Subcutaneous abdominal adipose tissue (tissue), 5 donors: ENCODE results near the gene FASTKD3.

Source experiments
- H3K27ac ChIP-seq: one replicate; pipeline ENCODE4 v1.7.0; 2013; ENCODE audit warnings: low read depth, mild to moderate bottlenecking, inconsistent platforms, low read length, moderate library complexity
- H3K27me3 ChIP-seq, 5 donors: one replicate each; pipeline ENCODE4 v1.7.0; 2013; ENCODE audit warnings: low read length in 5 of 5, inconsistent platforms in 1 of 5; ENCODE audit not compliant: control insufficient read depth in 5 of 5, insufficient read depth in 4 of 5
- H3K36me3 ChIP-seq, 5 donors: one replicate each; pipeline ENCODE4 v1.7.0; 2013; ENCODE audit warnings: low read length in 5 of 5; ENCODE audit not compliant: control insufficient read depth in 5 of 5, insufficient read depth in 5 of 5
- H3K4me1 ChIP-seq, 5 donors: one replicate each; pipeline ENCODE4 v1.7.0; 2013; ENCODE audit warnings: low read length in 5 of 5, mild to moderate bottlenecking in 3 of 5, moderate library complexity in 1 of 5; ENCODE audit not compliant: control insufficient read depth in 5 of 5, insufficient read depth in 5 of 5
- H3K4me3 ChIP-seq, 5 donors: one replicate each; pipeline ENCODE4 v1.7.0; 2013; ENCODE audit warnings: low read length in 5 of 5, low read depth in 1 of 5
- H3K9ac ChIP-seq, 5 donors: one replicate each; pipeline ENCODE4 v1.7.0; 2013; ENCODE audit warnings: low read length in 5 of 5, mild to moderate bottlenecking in 4 of 5, moderate library complexity in 3 of 5
- H3K9me3 ChIP-seq, 5 donors: one replicate each; pipeline ENCODE4 v1.7.0; 2013; ENCODE audit warnings: low read length in 5 of 5; ENCODE audit not compliant: control insufficient read depth in 5 of 5
- donor health status: healthy.
- donor health status: healthy.
- donor health status: healthy.
- donor health status: healthy.
- donor health status: healthy.

FASTKD3 gene

DNA sequence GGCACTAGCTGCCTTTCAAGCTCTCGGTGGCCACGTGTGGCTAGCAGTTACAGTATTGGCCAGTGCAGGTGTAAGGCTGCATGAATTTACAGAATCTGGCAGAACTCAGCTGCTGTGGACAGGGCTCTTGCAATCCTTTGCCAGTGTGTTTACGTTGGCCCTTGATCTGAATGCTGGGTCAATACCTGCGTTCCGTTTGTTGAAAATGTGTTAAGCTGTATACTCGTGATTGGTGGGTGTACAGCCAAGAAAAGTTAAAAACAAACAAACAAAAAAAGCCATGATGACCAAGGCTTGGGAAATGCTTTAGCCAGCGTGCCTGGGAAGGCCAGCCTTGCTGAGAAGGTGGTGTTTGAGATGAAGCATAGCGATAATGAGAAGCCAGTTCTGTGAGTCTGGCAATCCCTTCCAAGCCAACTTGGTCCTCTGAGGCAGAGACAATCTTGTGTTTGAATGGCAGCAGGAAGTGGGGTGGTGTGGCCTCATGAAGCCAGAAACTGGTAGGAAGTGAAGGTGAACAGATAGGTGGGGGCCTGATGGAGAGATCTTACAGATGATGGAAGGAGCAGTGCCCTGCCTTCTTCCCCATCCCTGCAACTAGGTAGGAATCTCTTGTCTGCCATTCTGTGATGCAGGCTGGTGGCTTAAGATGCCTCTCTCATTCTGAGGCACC, 17.1 kb downstream of the FASTKD3 start:
- peaks cover 0 to 22% (median 17%) of the 10 kb centered on the region in 5 donors for H3K4me1 ChIP-seq
- no peak overlapping the region for H3K4me3 ChIP-seq
- peaks cover 8 to 21% (median 10%) of the 10 kb centered on the region in 5 donors for H3K27me3 ChIP-seq
- no peak overlapping the region for H3K27ac ChIP-seq
- no peaks in the 10 kb centered on the region for H3K36me3 ChIP-seq
- H3K9ac ChIP-seq = no peak overlapping the region
- no peaks in the 10 kb centered on the region for H3K9me3 ChIP-seq

DNA sequence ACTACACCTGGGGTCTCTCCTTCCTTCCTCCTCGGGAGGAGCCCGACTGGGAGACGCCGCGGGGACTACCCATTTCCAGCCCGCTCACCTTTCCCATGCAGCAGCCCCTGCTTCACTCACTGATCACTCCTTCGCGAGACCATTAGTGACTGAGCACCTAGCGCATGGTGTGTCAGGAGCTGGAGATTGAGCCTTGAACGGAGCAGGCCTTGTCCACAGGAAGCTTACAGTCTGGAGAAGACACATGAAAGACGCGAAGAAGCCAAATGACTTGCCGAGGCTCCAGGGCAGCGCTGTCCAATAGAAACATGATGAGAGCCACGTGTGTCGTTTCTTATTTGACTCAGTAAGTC, 17.6 kb downstream of the FASTKD3 start:
- Histone ChIP-seq H3K4me3 (peak overlapping the region; percentile 24 to 69 (median 61)), H3K27me3 (peaks cover 8 to 21% (median 10%) of the 10 kb centered on the region in 5 donors), H3K4me1 (peaks cover 0 to 22% (median 17%) of the 10 kb centered on the region in 5 donors), H3K9me3 (no peaks in the 10 kb centered on the region), H3K27ac (no peak overlapping the region), H3K9ac (peak overlapping the region in 2 of 5 donors; percentile 50 to 61), H3K36me3 (no peaks in the 10 kb centered on the region)

DNA sequence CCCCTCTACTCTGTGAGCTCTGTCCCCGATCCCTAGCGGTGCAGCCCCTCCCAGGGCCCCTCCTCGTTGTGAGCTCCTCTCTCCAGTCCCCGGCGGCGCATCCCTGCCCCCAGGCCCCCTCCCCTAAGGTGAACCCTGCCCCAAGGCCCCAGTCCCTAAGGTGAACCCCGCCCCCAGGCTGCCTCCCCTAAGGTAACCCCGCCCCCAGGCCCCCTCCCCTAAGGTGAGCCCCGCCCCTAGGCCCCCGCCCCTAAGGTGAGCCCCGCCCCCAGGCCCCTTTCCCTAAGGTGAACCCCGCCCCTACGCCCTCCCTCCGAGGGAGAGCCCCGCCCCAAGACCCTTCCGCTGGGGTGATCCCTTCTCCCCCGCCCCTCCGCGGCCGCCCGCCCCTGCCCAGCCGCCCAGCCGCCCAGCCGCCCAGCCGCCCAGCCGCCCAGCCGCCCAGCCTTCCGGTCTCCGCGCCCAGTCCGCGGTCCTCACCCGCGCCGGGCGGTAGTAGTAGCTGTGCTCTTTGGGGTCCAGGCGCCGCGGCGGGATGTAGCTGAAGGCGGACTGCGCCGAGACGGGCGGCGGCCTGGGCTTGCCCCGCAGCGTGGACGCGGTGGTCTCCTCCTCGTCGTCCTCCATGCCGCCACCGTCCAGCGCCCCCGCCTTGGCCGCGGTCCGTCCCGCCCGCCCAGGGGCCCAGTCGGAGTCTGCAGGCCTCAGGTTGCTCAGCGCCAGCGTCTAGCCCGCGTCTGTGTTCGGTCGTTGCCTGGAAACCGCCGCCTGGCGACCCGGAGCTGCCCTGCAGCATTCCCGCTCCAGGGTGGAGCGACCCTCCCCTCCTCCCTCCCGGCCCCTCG, 18.2 kb downstream of the FASTKD3 start, which contains the start of gene CFAP90:
TSS of gene CFAP90 (minus strand) at position 739 of the 845 bp plus-strand sequence. CDS start at position 627, 112 bp downstream.
- Histone ChIP-seq H3K27me3 (peaks cover 8 to 21% (median 10%) of the 10 kb centered on the region in 5 donors), H3K4me1 (peaks cover 0 to 22% (median 17%) of the 10 kb centered on the region in 5 donors), H3K4me3 (peak within 1 kb of the TSS; percentile 24 to 69 (median 61)), H3K36me3 (no peaks in the 10 kb centered on the region), H3K9ac (peak within 1 kb of the TSS in 3 of 5 donors; percentile 20 to 63 (median 61)), H3K9me3 (no peaks in the 10 kb centered on the region), H3K27ac (no peak within 1 kb of the TSS)

DNA sequence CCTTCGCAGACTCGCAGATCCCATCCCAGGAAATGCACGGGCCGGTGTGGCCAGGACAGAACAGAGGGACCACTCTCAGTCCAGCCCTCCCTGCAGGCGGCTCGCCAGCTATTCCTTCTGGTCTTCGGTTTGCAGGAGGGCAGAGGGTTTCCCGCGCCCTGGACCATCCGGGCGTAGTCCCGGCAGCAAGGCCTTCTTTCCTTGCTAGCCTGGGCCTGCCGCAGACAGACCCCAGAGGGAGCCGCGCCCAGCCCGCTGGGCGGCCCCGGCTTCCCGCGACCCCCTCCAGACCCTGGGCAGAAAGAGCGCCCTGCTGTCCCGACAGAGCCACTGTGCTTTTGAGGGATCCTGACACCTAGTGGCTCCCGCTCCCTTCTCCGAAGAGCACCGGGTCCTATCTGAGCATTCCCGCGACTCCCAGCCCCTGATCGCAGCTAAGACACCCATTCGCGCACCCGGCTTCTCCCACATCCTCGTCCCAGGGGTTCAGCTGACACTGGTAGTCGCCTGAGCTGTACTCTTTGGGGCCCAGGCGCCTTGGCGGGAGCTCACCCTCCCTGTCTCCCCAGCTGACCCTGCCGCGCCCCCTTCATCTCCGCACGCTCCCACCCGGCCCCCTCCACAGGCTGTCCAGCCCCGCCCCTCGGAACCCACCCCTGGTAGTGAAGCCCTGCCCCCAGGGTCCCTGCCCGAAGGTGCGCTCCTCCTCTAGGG, 19.0 kb downstream of the FASTKD3 start:
- no peaks in the 10 kb centered on the region for H3K9me3 ChIP-seq
- H3K4me1 ChIP-seq = peaks cover 0 to 22% (median 17%) of the 10 kb centered on the region in 5 donors
- H3K27me3 ChIP-seq = peaks cover 8 to 21% (median 10%) of the 10 kb centered on the region in 5 donors
- H3K36me3 ChIP-seq = no peaks in the 10 kb centered on the region
- H3K27ac ChIP-seq = no peak overlapping the region
- peak overlapping the region in 3 of 5 donors; percentile 2 to 63 (median 56) for H3K9ac ChIP-seq
- H3K4me3 ChIP-seq = peak overlapping the region; percentile 20 to 57 (median 52)

DNA sequence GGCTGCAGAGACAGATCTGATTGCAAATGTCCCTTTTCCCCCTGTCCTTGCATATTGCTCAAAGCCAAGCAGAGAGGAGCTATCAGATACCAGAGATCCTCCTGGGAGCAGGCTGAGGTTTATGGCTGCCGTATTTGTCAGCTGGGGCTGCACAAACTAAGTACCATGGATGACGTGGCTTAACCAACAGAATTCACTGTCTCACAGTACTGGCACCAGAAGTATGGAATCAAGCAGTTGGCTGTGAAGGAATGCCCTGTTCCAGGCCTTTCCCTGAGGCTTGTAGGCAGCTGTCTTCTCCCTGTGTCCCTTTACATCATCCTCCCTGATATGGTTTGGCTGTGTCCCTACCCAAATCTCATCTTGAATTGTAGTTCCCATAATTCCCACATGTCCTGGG, 20.5 kb downstream of the FASTKD3 start:
- H3K4me3 ChIP-seq = no peak overlapping the region
- peaks cover 10 to 21% (median 11%) of the 10 kb centered on the region in 5 donors for H3K27me3 ChIP-seq
- H3K4me1 ChIP-seq = peaks cover 0 to 22% (median 17%) of the 10 kb centered on the region in 5 donors
- H3K27ac ChIP-seq = no peak overlapping the region
- no peaks in the 10 kb centered on the region for H3K36me3 ChIP-seq
- no peaks in the 10 kb centered on the region for H3K9me3 ChIP-seq
- no peak overlapping the region for H3K9ac ChIP-seq

DNA sequence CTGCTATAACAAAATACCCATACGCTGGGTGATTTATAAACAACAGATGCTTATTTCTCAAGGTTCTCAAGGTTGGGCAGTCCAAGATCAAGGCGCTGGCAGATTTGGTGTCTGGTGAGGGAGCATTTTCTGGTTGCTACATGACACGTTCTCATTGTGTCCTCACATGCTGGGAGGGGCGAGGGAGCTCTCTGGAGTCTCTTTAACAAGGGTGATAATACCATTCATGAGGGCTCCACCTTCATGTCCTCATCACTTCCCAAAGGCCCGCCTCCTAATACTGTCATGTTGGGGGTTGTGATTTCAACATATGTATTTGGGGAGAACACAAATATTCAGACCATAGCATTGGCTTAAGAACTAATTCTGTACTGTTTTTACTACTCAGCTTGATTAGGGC, 22.5 kb downstream of the FASTKD3 start:
- Histone ChIP-seq H3K27me3 (peaks cover 10 to 21% (median 11%) of the 10 kb centered on the region in 5 donors), H3K9ac (no peak overlapping the region), H3K9me3 (no peaks in the 10 kb centered on the region), H3K36me3 (no peaks in the 10 kb centered on the region), H3K27ac (no peak overlapping the region), H3K4me3 (no peak overlapping the region), H3K4me1 (peaks cover 0 to 16% (median 13%) of the 10 kb centered on the region in 5 donors)

DNA sequence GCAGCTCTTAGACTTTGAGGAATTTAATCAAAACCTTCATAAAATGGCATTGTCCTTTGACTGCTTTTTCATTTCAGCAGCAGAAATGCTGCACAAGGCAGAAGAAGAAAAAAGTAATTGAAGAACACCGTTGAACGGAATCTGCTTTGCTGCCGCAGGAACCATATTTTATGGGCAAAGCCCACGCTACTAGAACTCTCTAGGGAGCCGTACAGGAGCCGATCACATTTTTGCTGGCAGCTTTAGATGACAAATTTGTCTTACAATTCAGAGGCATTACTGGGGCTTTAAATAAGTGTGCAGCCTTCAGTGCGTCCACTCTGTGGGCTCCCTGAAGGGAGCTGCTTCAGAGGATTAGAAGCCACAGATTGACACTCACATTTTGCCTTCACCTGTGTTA, 23.3 kb downstream of the FASTKD3 start:
- H3K9ac ChIP-seq = no peak overlapping the region
- no peak overlapping the region for H3K27ac ChIP-seq
- no peaks in the 10 kb centered on the region for H3K36me3 ChIP-seq
- H3K27me3 ChIP-seq = peaks cover 10 to 18% (median 11%) of the 10 kb centered on the region in 5 donors
- H3K9me3 ChIP-seq = no peaks in the 10 kb centered on the region
- peaks cover 0 to 10% (median 8%) of the 10 kb centered on the region in 5 donors for H3K4me1 ChIP-seq
- H3K4me3 ChIP-seq = no peak overlapping the region

DNA sequence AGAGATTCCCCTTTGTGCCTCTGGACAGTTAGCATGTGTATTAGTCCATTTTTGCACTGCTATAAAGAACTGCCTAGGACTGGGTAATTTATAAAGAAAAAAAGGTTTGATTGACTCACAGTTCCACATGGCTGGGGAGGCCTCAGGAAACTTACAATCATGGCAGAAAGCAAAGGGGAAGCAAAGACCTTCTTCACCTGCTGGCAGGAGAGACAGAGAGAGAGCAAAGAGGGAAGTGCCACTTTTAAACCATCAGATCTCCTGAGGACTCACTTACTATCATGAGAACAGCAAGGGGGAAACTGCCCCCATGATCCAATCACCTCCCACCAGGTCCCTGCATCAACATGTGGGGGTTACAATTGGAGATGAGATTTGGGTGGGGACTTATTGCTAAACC, 23.9 kb downstream of the FASTKD3 start:
- Histone ChIP-seq H3K36me3 (no peaks in the 10 kb centered on the region), H3K27ac (no peak overlapping the region), H3K4me3 (no peak overlapping the region), H3K4me1 (peaks cover 0 to 6% (median 5%) of the 10 kb centered on the region in 5 donors), H3K9me3 (no peaks in the 10 kb centered on the region), H3K27me3 (peaks cover 8 to 18% (median 11%) of the 10 kb centered on the region in 5 donors), H3K9ac (no peak overlapping the region)

DNA sequence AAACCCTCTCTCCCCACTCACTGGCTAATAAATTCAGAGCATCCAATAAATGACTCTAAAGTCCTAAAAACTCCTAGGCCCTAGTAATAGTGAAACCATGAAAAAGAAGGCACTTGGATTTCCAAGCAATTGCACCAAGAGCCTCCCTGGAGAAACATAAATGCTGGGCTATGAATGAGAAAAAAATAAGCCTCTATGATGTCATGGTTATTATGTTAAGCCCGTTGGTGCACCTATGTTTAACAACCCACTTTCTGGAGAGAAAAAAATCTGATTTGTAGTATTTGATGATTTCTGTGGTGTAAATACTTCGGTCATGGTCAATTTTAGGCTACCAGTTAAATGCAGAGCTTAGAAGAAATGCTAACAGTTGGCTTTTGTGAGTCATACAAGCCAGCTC, 26.3 kb downstream of the FASTKD3 start:
- Histone ChIP-seq H3K36me3 (no peaks in the 10 kb centered on the region), H3K4me1 (no peaks in the 10 kb centered on the region), H3K4me3 (no peak overlapping the region), H3K27me3 (peaks cover 0 to 3% (median 0%) of the 10 kb centered on the region in 5 donors), H3K9me3 (no peaks in the 10 kb centered on the region), H3K9ac (no peak overlapping the region), H3K27ac (no peak overlapping the region)
